ENCODE data around the gene PLXNB1.

PLXNB1 gene

GRCh38 chr3:48364840-48365239 is 65.0 kb downstream of the PLXNB1 start:
- DNase-seq, result no peak

GRCh38 chr3:48361928-48362327 is 68.0 kb downstream of the PLXNB1 start:
- no peak for DNase-seq

DNA sequence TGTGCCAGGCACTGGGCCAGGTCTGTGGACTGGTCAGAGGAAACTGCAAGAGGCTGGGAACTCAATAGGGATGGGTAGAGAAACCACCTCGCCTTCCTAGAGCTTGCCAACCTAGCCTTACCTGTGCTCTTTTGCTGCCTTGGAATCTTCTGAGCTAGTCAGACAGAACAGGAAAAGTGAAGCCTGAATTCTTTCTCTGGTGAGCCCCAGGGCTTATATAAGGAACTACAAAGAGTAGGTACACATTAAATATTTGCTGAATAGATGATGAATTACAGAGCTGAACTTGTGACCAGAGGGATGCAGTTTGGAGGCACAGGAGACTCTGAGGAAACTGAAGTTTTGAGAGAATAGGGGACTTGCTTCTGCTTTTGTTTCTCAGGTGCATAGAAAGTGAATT is 73.5 kb downstream of the PLXNB1 start:
- no peak for DNase-seq

DNA sequence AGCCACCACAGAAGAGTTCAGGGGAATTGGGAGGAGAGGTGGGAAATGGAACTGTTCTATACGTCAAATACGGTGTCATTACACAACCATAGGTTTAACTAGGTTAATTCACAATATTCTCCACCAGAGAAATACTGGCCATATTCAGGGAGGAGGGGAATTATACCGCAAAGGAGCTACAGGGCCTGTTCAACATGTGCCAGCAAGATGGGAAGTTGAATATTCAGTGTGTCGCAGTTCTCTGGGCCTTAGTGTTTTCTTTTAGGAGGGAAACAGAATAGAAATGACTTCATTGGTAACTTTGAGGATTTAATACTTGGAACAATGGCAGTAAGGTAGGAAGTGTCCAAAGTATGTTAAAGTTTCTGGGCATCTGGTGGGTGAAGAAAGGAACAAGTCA is 75.9 kb downstream of the PLXNB1 start:
- no peak for DNase-seq

Data from DMS 273 treated with DMSO at 0.1 percent for 48 hours (cell line).